ENCODE measurements around the gene NDP.
"Not testable (repeated sequence)": the region's sequence is repeated elsewhere in the genome, so short reads cannot be mapped to it uniquely, and the experiment has no call there.

NDP gene

GRCh38 chrX:43962636-43963035, 10.6 kb downstream of the NDP start:
- Mint-ChIP-seq H3K4me3 (no peak overlapping the region), H3K4me1 (ENCODE audit: low read depth in 2 of 2) (peaks cover 5% of the 10 kb centered on the region in 2 donors)
- DNase-seq: no peak

GRCh38 chrX:43961699-43962098, 11.5 kb downstream of the NDP start:
- H3K4me3 Mint-ChIP-seq: no peak overlapping the region
- H3K4me1 Mint-ChIP-seq (ENCODE audit: low read depth in 2 of 2): peaks cover 5% of the 10 kb centered on the region in 2 donors
- no peak overlapping the region for H3K27ac Mint-ChIP-seq
- H3K36me3 Mint-ChIP-seq (ENCODE audit: insufficient read depth): no peaks in the 10 kb centered on the region
- no peaks in the 10 kb centered on the region for H3K27me3 Mint-ChIP-seq
- no peaks in the 10 kb centered on the region for H3K9me3 Mint-ChIP-seq
- DNase-seq: no peak
- ATAC-seq (replicated peaks): no peak

More at GRCh38 chrX:43962636-43963035, 10.6 kb downstream of the NDP start:
- Mint-ChIP-seq H3K27ac (no peak overlapping the region), H3K36me3 (ENCODE audit: insufficient read depth) (no peaks in the 10 kb centered on the region), H3K9me3 (no peaks in the 10 kb centered on the region), H3K27me3 (no peaks in the 10 kb centered on the region)
- ATAC-seq (replicated peaks): no peak

- Mint-ChIP-seq H3K27ac (no peak overlapping the region), H3K4me1 (ENCODE audit: low read depth in 2 of 2) (peaks cover 5% of the 10 kb centered on the region in 2 donors), H3K36me3 (ENCODE audit: insufficient read depth) (no peaks in the 10 kb centered on the region), H3K9me3 (no peaks in the 10 kb centered on the region), H3K4me3 (no peak overlapping the region), H3K27me3 (peaks cover 13 to 15% of the 10 kb centered on the region in 2 donors)
- ATAC-seq (replicated peaks) (peak; percentile 69), DNase-seq (peak; percentile 4 to 22 (median 12))
Observed at GRCh38 chrX:43958529-43958928, 14.7 kb downstream of the NDP start.

GRCh38 chrX:43956034-43956433, 17.2 kb downstream of the NDP start:
- H3K36me3 Mint-ChIP-seq (ENCODE audit: insufficient read depth): no peaks in the 10 kb centered on the region
- H3K4me3 Mint-ChIP-seq: no peak overlapping the region
- ATAC-seq (replicated peaks) (no peak), DNase-seq (no peak)
- no peak overlapping the region for H3K27ac Mint-ChIP-seq
- H3K4me1 Mint-ChIP-seq (ENCODE audit: low read depth in 2 of 2): peaks cover 5% of the 10 kb centered on the region in 2 donors
- peaks cover 13 to 15% of the 10 kb centered on the region in 2 donors for H3K27me3 Mint-ChIP-seq
- no peaks in the 10 kb centered on the region for H3K9me3 Mint-ChIP-seq

- Mint-ChIP-seq H3K9me3 (no peaks in the 10 kb centered on the region), H3K36me3 (ENCODE audit: insufficient read depth) (no peaks in the 10 kb centered on the region), H3K4me3 (no peak overlapping the region), H3K27ac (no peak overlapping the region), H3K4me1 (ENCODE audit: low read depth in 2 of 2) (peaks cover under 1 to 4% of the 10 kb centered on the region in 2 donors), H3K27me3 (peaks cover 13 to 15% of the 10 kb centered on the region in 2 donors)
- DNase-seq (no peak), ATAC-seq (replicated peaks) (no peak)
Observed at GRCh38 chrX:43953218-43953617, 20.0 kb downstream of the NDP start.

GRCh38 chrX:43949669-43950068, 23.5 kb downstream of the NDP start:
- Mint-ChIP-seq H3K9me3 (no peaks in the 10 kb centered on the region), H3K4me1 (ENCODE audit: low read depth in 2 of 2) (peaks cover 0 to 4% of the 10 kb centered on the region in 2 donors), H3K27ac (no peak overlapping the region), H3K27me3 (peaks cover 8 to 9% of the 10 kb centered on the region in 2 donors), H3K4me3 (peak overlapping the region; percentile 18 to 58), H3K36me3 (ENCODE audit: insufficient read depth) (no peaks in the 10 kb centered on the region)
- peak; percentile 56 for ATAC-seq (replicated peaks)
- peak in 2 of 3 experiments; percentile 8 to 13 for DNase-seq

GRCh38 chrX:43940816-43941474, 32.2 kb downstream of the NDP start:
- Mint-ChIP-seq H3K4me3 (no peak overlapping the region), H3K36me3 (ENCODE audit: insufficient read depth) (no peaks in the 10 kb centered on the region), H3K9me3 (no peaks in the 10 kb centered on the region), H3K27me3 (peaks cover 12% of the 10 kb centered on the region in 2 donors), H3K27ac (no peak overlapping the region), H3K4me1 (ENCODE audit: low read depth in 2 of 2) (no peaks in the 10 kb centered on the region)
- no peak for ATAC-seq (replicated peaks)
- no peak for DNase-seq

- H3K4me1 Mint-ChIP-seq (ENCODE audit: low read depth in 2 of 2): no peaks in the 10 kb centered on the region
- H3K27ac Mint-ChIP-seq: no peak overlapping the region
- H3K27me3 Mint-ChIP-seq: peaks cover 12% of the 10 kb centered on the region in 2 donors
- H3K9me3 Mint-ChIP-seq: no peaks in the 10 kb centered on the region
- no peak overlapping the region for H3K4me3 Mint-ChIP-seq
- no peak for DNase-seq
- H3K36me3 Mint-ChIP-seq (ENCODE audit: insufficient read depth): no peaks in the 10 kb centered on the region
- ATAC-seq (replicated peaks): no peak
Observed at GRCh38 chrX:43939187-43939926, 33.8 kb downstream of the NDP start.

- not testable (repeated sequence) for H3K4me3 Mint-ChIP-seq; DNase-seq; ATAC-seq (replicated peaks); H3K27ac Mint-ChIP-seq; H3K4me1 Mint-ChIP-seq (ENCODE audit: low read depth in 2 of 2); H3K36me3 Mint-ChIP-seq (ENCODE audit: insufficient read depth); H3K9me3 Mint-ChIP-seq
- peaks cover 25 to 31% of the 10 kb centered on the region in 2 donors for H3K27me3 Mint-ChIP-seq
Observed at GRCh38 chrX:43922032-43922431, 51.2 kb downstream of the NDP start.

GRCh38 chrX:43910772-43911171, 62.4 kb downstream of the NDP start:
- H3K36me3 Mint-ChIP-seq (ENCODE audit: insufficient read depth); ATAC-seq (replicated peaks); H3K4me1 Mint-ChIP-seq (ENCODE audit: low read depth in 2 of 2); DNase-seq; H3K4me3 Mint-ChIP-seq; H3K9me3 Mint-ChIP-seq; H3K27ac Mint-ChIP-seq: not testable (repeated sequence)
- H3K27me3 Mint-ChIP-seq: peaks cover 6 to 14% of the 10 kb centered on the region in 2 donors

GRCh38 chrX:43910012-43910411, 63.2 kb downstream of the NDP start:
- Mint-ChIP-seq H3K4me3 (no peak overlapping the region), H3K27me3 (peaks cover 6 to 14% of the 10 kb centered on the region in 2 donors), H3K4me1 (ENCODE audit: low read depth in 2 of 2) (no peaks in the 10 kb centered on the region), H3K9me3 (no peaks in the 10 kb centered on the region), H3K27ac (no peak overlapping the region), H3K36me3 (ENCODE audit: insufficient read depth) (peaks cover 2% of the 10 kb centered on the region)
- DNase-seq (no peak), ATAC-seq (replicated peaks) (no peak)

- no peak for ATAC-seq (replicated peaks)
- H3K36me3 Mint-ChIP-seq (ENCODE audit: insufficient read depth): peaks cover 2% of the 10 kb centered on the region
Observed at GRCh38 chrX:43909141-43909540, 64.0 kb downstream of the NDP start.

GRCh38 chrX:43899878-43900815, 73.0 kb downstream of the NDP start:
- no peaks in the 10 kb centered on the region for H3K9me3 Mint-ChIP-seq
- no peak overlapping the region for H3K27ac Mint-ChIP-seq
- no peak overlapping the region for H3K4me3 Mint-ChIP-seq
- H3K36me3 Mint-ChIP-seq (ENCODE audit: insufficient read depth): no peaks in the 10 kb centered on the region
- peaks cover 9 to 15% of the 10 kb centered on the region in 2 donors for H3K27me3 Mint-ChIP-seq
- ATAC-seq (replicated peaks): no peak
- no peaks in the 10 kb centered on the region for H3K4me1 Mint-ChIP-seq (ENCODE audit: low read depth in 2 of 2)
- no peak for DNase-seq

More at GRCh38 chrX:43909141-43909540, 64.0 kb downstream of the NDP start:
- Mint-ChIP-seq H3K4me3 (no peak overlapping the region), H3K9me3 (no peaks in the 10 kb centered on the region), H3K27me3 (peaks cover 6 to 8% of the 10 kb centered on the region in 2 donors), H3K27ac (no peak overlapping the region), H3K4me1 (ENCODE audit: low read depth in 2 of 2) (no peaks in the 10 kb centered on the region)
- no peak for DNase-seq
